RPMI8226 (cell line): ENCODE results near the gene EML4.

Experiments
- DNase-seq: peaks from one replicate; pipeline ENCODE4 v3.0.0-alpha.2; 2015

EML4 gene

GRCh38 chr2:42137125-42137841 is 31.9 kb upstream of the EML4 start:
- no peak for DNase-seq

GRCh38 chr2:42138163-42139015 is 30.8 kb upstream of the EML4 start:
- DNase-seq, result no peak

GRCh38 chr2:42139101-42139500 is 30.1 kb upstream of the EML4 start:
- DNase-seq, result no peak

- DNase-seq, result no peak
Measured at GRCh38 chr2:42140496-42140895, 28.7 kb upstream of the EML4 start.

- peak; percentile 48 for DNase-seq
Measured at GRCh38 chr2:42141687-42142546, 27.2 kb upstream of the EML4 start.

- no peak for DNase-seq
Measured at GRCh38 chr2:42142547-42143184, 26.5 kb upstream of the EML4 start.

- no peak for DNase-seq
Measured at GRCh38 chr2:42147641-42148274, 21.4 kb upstream of the EML4 start.

- no peak for DNase-seq
Measured at GRCh38 chr2:42150159-42150558, 19.0 kb upstream of the EML4 start.

GRCh38 chr2:42153944-42154581 is 15.1 kb upstream of the EML4 start:
- no peak for DNase-seq

GRCh38 chr2:42156721-42157120 is 12.4 kb upstream of the EML4 start:
- DNase-seq, result no peak

GRCh38 chr2:42161444-42161843 is 7.7 kb upstream of the EML4 start:
- no peak for DNase-seq

- no peak for DNase-seq
Measured at GRCh38 chr2:42163444-42164045, 5.6 kb upstream of the EML4 start.

- DNase-seq, result no peak
Measured at GRCh38 chr2:42164046-42164445, 5.1 kb upstream of the EML4 start.

- DNase-seq, result no peak
Measured at GRCh38 chr2:42164971-42165370, 4.2 kb upstream of the EML4 start.

GRCh38 chr2:42167458-42167857 is 1.7 kb upstream of the EML4 start:
- no peak for DNase-seq

- DNase-seq, result no peak
Measured at GRCh38 chr2:42168459-42169099, 574 bp upstream of the EML4 start.

- DNase-seq, result peak; percentile 21
Measured at GRCh38 chr2:42169874-42170521, 845 bp downstream of the EML4 start.

GRCh38 chr2:42170619-42171395 is 1.7 kb downstream of the EML4 start:
- no peak for DNase-seq

- no peak for DNase-seq
Measured at GRCh38 chr2:42171396-42171980, 2.3 kb downstream of the EML4 start.
